GM12892 (cell line): ENCODE results near the gene GSTA5.

Experiments used
- POLR2A ChIP-seq: IDR thresholded peaks from 2 replicates; pipeline ENCODE4 v1.6.1; 2011; ENCODE audit warnings: low read depth, low read length, control low read depth
- POLR2AphosphoS5 ChIP-seq: IDR thresholded peaks from 2 replicates; pipeline ENCODE4 v1.6.1; 2011; ENCODE audit warnings: low read depth, low read length, control low read depth
- TAF1 ChIP-seq: IDR thresholded peaks from 2 replicates; pipeline ENCODE4 v1.6.1; 2011; ENCODE audit warnings: low read depth, mild to moderate bottlenecking, control low read depth, low read length, borderline replicate concordance

GRCh38 chr6:52829046-52829817 is 11.4 kb downstream of the GSTA5 start:
- no peak for TF ChIP-seq POLR2A
- TF ChIP-seq POLR2AphosphoS5: no peak
- no peak for TF ChIP-seq TAF1
